IMR-90 (cell line): ENCODE measurements around the gene TRPM1. TPM values are rescaled to one million over a fixed set of nuclear protein-coding genes. Genes with fewer than 3 reads are reported as not detected.

ENCODE experiments used
- ATAC-seq: fragments of 200-7000 bp; cut with Tn5 transposase; 2 replicates; pipeline ENCODE4 v1.9.1; 2020; ENCODE audit warnings: low read depth, mild to moderate bottlenecking, moderate library complexity
- BruUV-seq: library from RNA; stranded (reverse); fragments of 400-500 nt; replicated peaks from 2 replicates; lab custom pipeline; 2021; lab: Mats Ljungman, UMichigan
- CTCF ChIA-PET: fragments of 300-600 bp; formaldehyde crosslinking; extraction: SDS; loops from one replicate; lab custom pipeline; 2021; ENCODE audit warnings: antibody characterized with exemption; lab: Yijun Ruan, JAX
- POLR2A ChIA-PET: fragments of 300-600 bp; sonication (Branson Sonifier 250); formaldehyde crosslinking; loops from one replicate; lab custom pipeline; 2022; ENCODE audit warnings: antibody characterized with exemption; ENCODE audit not compliant: unreplicated experiment; lab: Charles Lee
- DNase-seq: peaks from one replicate; pipeline ENCODE4 v3.0.0; 2013
- H2AFZ ChIP-seq: replicated peaks from 2 replicates; pipeline ENCODE3; 2013; ENCODE audit warnings: low read length, mild to moderate bottlenecking; ENCODE audit not compliant: poor library complexity
- H2AK5ac ChIP-seq: 2 replicates; pipeline ENCODE4 v1.6.1; 2013; ENCODE audit warnings: low read depth, low read length, inconsistent platforms
- H2AK9ac ChIP-seq: replicated peaks from 2 replicates; pipeline ENCODE3; 2013; ENCODE audit warnings: mild to moderate bottlenecking, low read depth, low read length, moderate library complexity; ENCODE audit not compliant: poor library complexity
- H2BK120ac ChIP-seq: 2 replicates; pipeline ENCODE4 v1.6.1; 2013; ENCODE audit warnings: low read depth, low read length, inconsistent platforms
- H2BK15ac ChIP-seq: 3 replicates; pipeline ENCODE4 v1.6.1; 2013; ENCODE audit warnings: low read depth, low read length, inconsistent platforms
- H2BK20ac ChIP-seq: 2 replicates; pipeline ENCODE4 v1.6.1; 2013; ENCODE audit warnings: low read depth, mild to moderate bottlenecking, inconsistent platforms, low read length, moderate library complexity
- H2BK5ac ChIP-seq: 2 replicates; pipeline ENCODE4 v1.6.1; 2013; ENCODE audit warnings: mild to moderate bottlenecking, low read depth, low read length, inconsistent platforms; ENCODE audit not compliant: poor library complexity, severe bottlenecking
- H3K14ac ChIP-seq: replicated peaks from 2 replicates; pipeline ENCODE4 v1.6.1; 2013; ENCODE audit warnings: low read depth, low read length, inconsistent platforms
- H3K18ac ChIP-seq: 2 replicates; pipeline ENCODE4 v1.6.1; 2013; ENCODE audit warnings: low read depth, low read length, control low read depth
- H3K23ac ChIP-seq: 2 replicates; pipeline ENCODE4 v1.6.1; 2013; ENCODE audit warnings: low read depth, low read length, inconsistent platforms
- H3K27ac ChIP-seq: 2 replicates; pipeline ENCODE4 v1.5.1; 2013; ENCODE audit warnings: mild to moderate bottlenecking, control low read depth, low read length; ENCODE audit not compliant: insufficient read depth
- H3K27me3 ChIP-seq: 2 replicates; pipeline ENCODE4 v1.6.1; 2013; ENCODE audit warnings: low read length; ENCODE audit not compliant: control insufficient read depth, insufficient read depth
- H3K36me3 ChIP-seq: 2 replicates; pipeline ENCODE4 v1.6.1; 2013; ENCODE audit warnings: low read length, mixed read lengths; ENCODE audit not compliant: control insufficient read depth, insufficient read depth
- H3K4ac ChIP-seq: 2 replicates; pipeline ENCODE4 v1.6.1; 2013; ENCODE audit warnings: low read depth, low read length, inconsistent platforms
- H3K4me1 ChIP-seq: 2 replicates; pipeline ENCODE4 v1.6.1; 2013; ENCODE audit warnings: low read length, mixed read lengths; ENCODE audit not compliant: control insufficient read depth, insufficient read depth
- H3K4me2 ChIP-seq: 2 replicates; pipeline ENCODE4 v1.6.1; 2013; ENCODE audit warnings: low read depth, mild to moderate bottlenecking, control low read depth, low read length, moderate library complexity
- H3K4me3 ChIP-seq: 2 replicates; pipeline ENCODE4 v1.5.1; 2013; ENCODE audit warnings: low read depth, mild to moderate bottlenecking, control low read depth, low read length, moderate library complexity; ENCODE audit not compliant: insufficient read depth
- H3K56ac ChIP-seq: 2 replicates; pipeline ENCODE4 v1.6.1; 2013; ENCODE audit warnings: low read length, inconsistent platforms; ENCODE audit not compliant: insufficient read depth; ENCODE audit errors: extremely low read depth
- H3K79me1 ChIP-seq, 2 experiments: 2 replicates each; pipeline ENCODE4 v1.6.1; 2013; ENCODE audit warnings: low read length in 2 of 2, inconsistent platforms in 1 of 2, low read depth in 1 of 2
- H3K9ac ChIP-seq: 2 replicates; pipeline ENCODE4 v1.6.1; 2013; ENCODE audit warnings: low read depth, low read length, control low read depth
- H3K9me1 ChIP-seq: 2 replicates; pipeline ENCODE4 v1.6.1; 2013; ENCODE audit warnings: low read length, inconsistent platforms; ENCODE audit not compliant: insufficient read depth
- H3K9me3 ChIP-seq: 2 replicates; pipeline ENCODE4 v1.6.1; 2013; ENCODE audit warnings: low read length; ENCODE audit not compliant: control insufficient read depth, insufficient read depth
- H4K20me1 ChIP-seq: 2 replicates; pipeline ENCODE4 v1.6.1; 2013; ENCODE audit warnings: low read length, inconsistent platforms; ENCODE audit not compliant: insufficient read depth
- H4K5ac ChIP-seq: 2 replicates; pipeline ENCODE4 v1.6.1; 2013; ENCODE audit warnings: mild to moderate bottlenecking, low read depth, low read length, control low read depth
- H4K8ac ChIP-seq, 2 experiments: 2 replicates each; pipeline ENCODE4 v1.6.1; 2013; ENCODE audit warnings: low read depth in 2 of 2, low read length in 2 of 2, control low read depth in 1 of 2, inconsistent platforms in 1 of 2
- H4K91ac ChIP-seq: 2 replicates; pipeline ENCODE4 v1.6.1; 2013; ENCODE audit warnings: low read depth, low read length, inconsistent platforms; ENCODE audit not compliant: insufficient read depth
- BHLHE40 ChIP-seq: fragments of 150-350 bp; IDR thresholded peaks from 2 replicates; pipeline ENCODE4 v1.6.1; 2016; ENCODE audit warnings: mild to moderate bottlenecking, low read depth, low read length
- CEBPB ChIP-seq: IDR thresholded peaks from 2 replicates; pipeline ENCODE4 v1.6.1; 2012; ENCODE audit warnings: low read depth, low read length, improper control_type of control experiment
- CHD1 ChIP-seq: IDR thresholded peaks from 2 replicates; pipeline ENCODE4 v1.6.1; 2012; ENCODE audit warnings: low read depth, low read length, improper control_type of control experiment
- FOS ChIP-seq: fragments of 150-350 bp; IDR thresholded peaks from 2 replicates; pipeline ENCODE4 v1.6.1; 2016; ENCODE audit warnings: low read depth, low read length
- MAFK ChIP-seq: IDR thresholded peaks from 2 replicates; pipeline ENCODE4 v1.6.1; 2012; ENCODE audit warnings: low read depth, low read length, improper control_type of control experiment
- MAZ ChIP-seq: IDR thresholded peaks from 2 replicates; pipeline ENCODE4 v1.6.1; 2012; ENCODE audit warnings: low read depth, mild to moderate bottlenecking, low read length, improper control_type of control experiment, moderate library complexity, borderline replicate concordance
- MXI1 ChIP-seq: IDR thresholded peaks from 2 replicates; pipeline ENCODE4 v1.6.1; 2012; ENCODE audit warnings: low read depth, mild to moderate bottlenecking, low read length, moderate library complexity, borderline replicate concordance
- POLR2A ChIP-seq: IDR thresholded peaks from 2 replicates; pipeline ENCODE4 v1.6.1; 2012; ENCODE audit warnings: mild to moderate bottlenecking, low read depth, low read length
- RCOR1 ChIP-seq: IDR thresholded peaks from 2 replicates; pipeline ENCODE4 v1.6.1; 2012; ENCODE audit warnings: mild to moderate bottlenecking, low read length, improper control_type of control experiment; ENCODE audit not compliant: insufficient replicate concordance
- SMC3 ChIP-seq: fragments of 150-350 bp; IDR thresholded peaks from 2 replicates; pipeline ENCODE4 v1.6.1; 2016; ENCODE audit warnings: low read depth, mild to moderate bottlenecking, antibody characterized with exemption, low read length, moderate library complexity
- WGBS, 2 experiments: methylation state at CpG; one replicate each; pipeline versions ENCODE4 v1.1.5 to v1.1.7; 2013; ENCODE audit warnings: missing lambda C conversion rate in 2 of 2; ENCODE audit not compliant: insufficient read length in 1 of 2; ENCODE audit errors: extremely low coverage in 2 of 2; 5-methylcytosine and 5-hydroxymethylcytosine counted together
- dilution Hi-C: fragments of 300-500 bp; cut with HindIII; formaldehyde crosslinking; loops from one replicate; pipeline ENCODE4 v1.14.3; 2018; ENCODE audit warnings: low sequenced_read_pairs; ENCODE audit not compliant: unreplicated experiment
- in situ Hi-C: fragments of 300-500 bp; cut with MboI; formaldehyde crosslinking; loops from 3 replicates; pipeline ENCODE4 v1.14.3; 2019; ENCODE audit warnings: low sequenced_read_pairs, inconsistent platforms, mixed read lengths
- intact Hi-C: fragments of 100-400 bp; cut with micrococcal nuclease; formaldehyde crosslinking; loops from 2 replicates; pipeline ENCODE4 v1.10.0; 2022
- polyA plus RNA-seq, 3 experiments: library from polyadenylated mRNA; depleted of rRNA; stranded (reverse); fragments of >200 nt; gene quantifications; 2 replicates each; pipeline ENCODE4 v1.2.3, GENCODE V29; 2012; ENCODE audit warnings: low replicate concordance in 1 of 3
- total RNA-seq: library from RNA; depleted of rRNA; stranded (reverse); fragments of >200 nt; gene quantifications from 2 replicates; pipeline ENCODE4 v1.2.3, GENCODE V29; 2012
- TF ChIP-seq, protein P1 (sequence below): fragments of 150-350 bp; IDR thresholded peaks from 2 replicates; pipeline ENCODE4 v1.6.1; 2016; ENCODE audit warnings: low read depth, mild to moderate bottlenecking, low read length, moderate library complexity, borderline replicate concordance
- TF ChIP-seq, protein P2 (sequence below): conservative IDR thresholded peaks from 2 replicates; pipeline ENCODE4 v1.5.1; 2012; ENCODE audit warnings: mild to moderate bottlenecking, low read depth, low read length, improper control_type of control experiment

TRPM1 gene
- total and polyA plus RNA-seq, 2 of the 4 experiments (the other 2 are of a cell fraction), result not detected

GRCh38 chr15:31102374-31103342 is 1.1 kb upstream of the TRPM1 start (continued):
- no peak for TF ChIP-seq MXI1

DNA sequence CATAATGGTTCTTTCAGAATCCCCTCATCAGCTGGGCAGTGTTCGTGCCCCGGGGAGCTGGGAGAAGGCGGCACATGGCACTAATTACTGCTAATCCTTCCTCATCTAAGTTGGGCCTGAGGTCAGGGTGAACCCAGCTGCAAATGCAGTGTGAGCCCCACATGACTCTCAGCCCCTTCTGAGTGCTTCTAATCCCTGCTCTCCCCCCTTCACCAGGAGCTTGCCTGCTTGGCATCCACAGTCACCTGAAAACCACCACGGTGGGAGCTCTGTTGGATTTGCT is 455 bp upstream of the TRPM1 start:
- Histone ChIP-seq H3K23ac (no peak overlapping the region), H4K5ac (no peak overlapping the region), H4K8ac (no peak overlapping the region), H3K4me2 (no peak overlapping the region), H2BK15ac (no peak overlapping the region), H4K91ac (no peak overlapping the region), H3K27ac (no peak overlapping the region), H3K18ac (no peak overlapping the region), H3K79me1 (no peaks in the 10 kb centered on the region), H2AK5ac (no peak overlapping the region), H3K56ac (no peak overlapping the region), H3K9ac (no peak overlapping the region), H2BK5ac (no peak overlapping the region), H3K36me3 (no peaks in the 10 kb centered on the region), H2AFZ (no peak overlapping the region), H3K4me3 (no peak overlapping the region), H3K9me3 (no peaks in the 10 kb centered on the region), H3K4me1 (no peaks in the 10 kb centered on the region), H2BK20ac (no peak overlapping the region), H3K9me1 (0 out of 2 replicates have a peak, but pooled peaks cover 2% of the 10 kb centered on the region), H3K27me3 (peaks cover 17% of the 10 kb centered on the region), H3K14ac (no peak overlapping the region), H2AK9ac (no peak overlapping the region), H2BK120ac (no peak overlapping the region), H3K4ac (no peak overlapping the region), H4K20me1 (no peaks in the 10 kb centered on the region)
- ATAC-seq (no peak), DNase-seq (no peak)
- WGBS, 2 experiments, result no CpG with 5 or more reads among the region's 4 CpGs
- TF ChIP-seq BHLHE40, result no peak
- TF ChIP-seq MAZ, result no peak
- TF ChIP-seq, protein P1, sequence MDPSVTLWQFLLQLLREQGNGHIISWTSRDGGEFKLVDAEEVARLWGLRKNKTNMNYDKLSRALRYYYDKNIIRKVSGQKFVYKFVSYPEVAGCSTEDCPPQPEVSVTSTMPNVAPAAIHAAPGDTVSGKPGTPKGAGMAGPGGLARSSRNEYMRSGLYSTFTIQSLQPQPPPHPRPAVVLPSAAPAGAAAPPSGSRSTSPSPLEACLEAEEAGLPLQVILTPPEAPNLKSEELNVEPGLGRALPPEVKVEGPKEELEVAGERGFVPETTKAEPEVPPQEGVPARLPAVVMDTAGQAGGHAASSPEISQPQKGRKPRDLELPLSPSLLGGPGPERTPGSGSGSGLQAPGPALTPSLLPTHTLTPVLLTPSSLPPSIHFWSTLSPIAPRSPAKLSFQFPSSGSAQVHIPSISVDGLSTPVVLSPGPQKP, result no peak
- TF ChIP-seq RCOR1, result no peak
- TF ChIP-seq SMC3, result no peak
- TF ChIP-seq FOS, result no peak
- no peak for TF ChIP-seq CHD1
- TF ChIP-seq MAFK, result no peak
- TF ChIP-seq POLR2A, result no peak
- no peak for TF ChIP-seq CEBPB
- TF ChIP-seq, protein P2, sequence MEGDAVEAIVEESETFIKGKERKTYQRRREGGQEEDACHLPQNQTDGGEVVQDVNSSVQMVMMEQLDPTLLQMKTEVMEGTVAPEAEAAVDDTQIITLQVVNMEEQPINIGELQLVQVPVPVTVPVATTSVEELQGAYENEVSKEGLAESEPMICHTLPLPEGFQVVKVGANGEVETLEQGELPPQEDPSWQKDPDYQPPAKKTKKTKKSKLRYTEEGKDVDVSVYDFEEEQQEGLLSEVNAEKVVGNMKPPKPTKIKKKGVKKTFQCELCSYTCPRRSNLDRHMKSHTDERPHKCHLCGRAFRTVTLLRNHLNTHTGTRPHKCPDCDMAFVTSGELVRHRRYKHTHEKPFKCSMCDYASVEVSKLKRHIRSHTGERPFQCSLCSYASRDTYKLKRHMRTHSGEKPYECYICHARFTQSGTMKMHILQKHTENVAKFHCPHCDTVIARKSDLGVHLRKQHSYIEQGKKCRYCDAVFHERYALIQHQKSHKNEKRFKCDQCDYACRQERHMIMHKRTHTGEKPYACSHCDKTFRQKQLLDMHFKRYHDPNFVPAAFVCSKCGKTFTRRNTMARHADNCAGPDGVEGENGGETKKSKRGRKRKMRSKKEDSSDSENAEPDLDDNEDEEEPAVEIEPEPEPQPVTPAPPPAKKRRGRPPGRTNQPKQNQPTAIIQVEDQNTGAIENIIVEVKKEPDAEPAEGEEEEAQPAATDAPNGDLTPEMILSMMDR, result no peak
- dilution Hi-C loops (no loop called here), intact Hi-C loops (no loop called here), in situ Hi-C loops (no loop called here)
- ChIA-PET CTCF (no interaction called here), POLR2A (no interaction called here)
- BruUV-seq, result no TSS peak
